ENCODE results near the gene RUFY1.
"Not testable (repeated sequence)": the region's sequence is repeated elsewhere in the genome, so short reads cannot be mapped to it uniquely, and the experiment has no call there.

RUFY1 gene

DNA sequence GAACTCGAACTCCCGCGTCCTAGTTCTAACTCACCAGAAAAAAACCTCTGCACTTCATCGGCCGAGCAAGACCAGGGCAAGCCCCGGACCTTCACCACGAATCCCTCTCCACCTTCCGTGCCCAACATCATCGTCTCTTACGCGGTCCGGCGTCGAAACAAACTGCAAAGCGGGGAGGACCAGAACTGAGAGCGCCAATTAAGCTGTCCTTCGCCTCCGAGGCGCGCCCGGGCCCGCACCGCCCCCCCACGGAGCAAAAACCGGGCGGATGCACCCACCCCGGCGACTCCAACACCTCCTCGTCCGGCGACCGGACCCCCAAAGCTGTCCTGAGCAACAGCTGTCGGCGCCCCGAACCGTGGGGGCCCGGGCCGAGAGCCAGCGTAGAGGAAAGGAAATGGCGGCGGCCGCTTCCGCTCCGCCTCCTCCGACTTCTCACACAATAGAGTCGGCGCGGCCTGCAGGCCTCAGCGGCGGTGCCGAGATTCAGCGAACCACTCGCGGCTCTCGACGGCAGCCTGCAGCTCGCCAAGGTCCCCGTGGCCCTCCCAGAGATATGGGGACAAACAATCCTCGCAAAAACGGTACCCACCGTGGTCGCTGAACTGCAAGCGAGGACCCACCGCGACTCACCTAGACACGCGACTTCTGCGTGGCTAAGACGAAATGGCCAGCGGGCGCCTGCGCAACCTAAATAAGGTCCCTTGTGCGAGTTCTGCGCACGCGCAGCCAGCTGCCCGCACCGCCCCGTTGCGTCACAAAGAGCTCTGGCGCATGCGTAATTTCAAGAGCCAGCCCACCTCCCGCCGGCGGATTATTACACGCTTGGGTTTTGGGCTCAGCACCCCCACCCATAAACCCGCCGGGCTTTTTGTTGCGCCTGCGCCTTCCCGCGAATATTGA is 72.9 kb downstream of the RUFY1 start, which contains the start of gene HNRNPH1:
HNRNPH1 (minus strand) TSS at position 669 of the 903 bp plus-strand sequence; CDS start at position 131, 538 bp downstream.
- DNase-seq = peak; percentile 94 to 99

DNA sequence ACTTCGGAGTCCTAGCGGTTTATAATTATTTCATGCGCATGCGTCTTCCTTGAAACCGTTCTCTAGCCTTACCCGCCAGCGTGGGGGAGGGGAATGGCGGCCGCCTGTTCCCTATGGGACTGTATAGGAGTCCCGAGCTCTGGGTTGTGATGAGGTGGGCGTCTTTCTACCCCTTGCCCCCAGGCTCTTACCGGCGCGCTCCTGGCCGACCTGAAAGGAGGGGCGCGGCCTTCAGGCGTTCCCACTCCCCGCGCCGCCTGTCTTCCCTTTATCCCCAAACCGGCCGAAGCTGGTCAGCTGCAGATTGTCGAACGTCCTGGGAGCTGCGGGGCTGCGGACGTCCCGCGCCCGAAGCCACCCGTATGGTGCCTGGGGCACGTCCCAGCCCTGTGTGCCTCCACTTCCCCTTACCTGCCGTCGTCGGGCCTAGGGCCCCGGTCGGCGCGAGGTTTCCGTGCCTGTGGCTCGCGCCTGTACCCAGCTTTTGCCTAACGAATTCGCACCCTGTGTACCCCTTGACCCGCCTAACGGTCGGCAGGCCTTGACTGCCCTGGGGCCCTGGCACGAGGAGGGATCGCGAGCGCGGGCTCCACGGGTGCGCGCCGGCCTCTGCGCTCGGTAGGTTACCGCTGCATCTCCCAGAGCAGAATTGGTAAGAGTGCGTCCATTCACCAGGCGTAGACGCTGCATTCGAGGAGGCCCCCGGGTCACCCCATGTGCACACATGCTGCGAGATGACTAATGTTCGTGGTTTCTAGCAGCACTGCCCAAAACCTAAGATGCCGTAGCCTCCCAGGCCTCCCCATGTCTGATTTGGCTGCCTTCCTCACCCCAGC is 73.8 kb downstream of the RUFY1 start:
- peak; percentile 39 to 41 for DNase-seq

DNA sequence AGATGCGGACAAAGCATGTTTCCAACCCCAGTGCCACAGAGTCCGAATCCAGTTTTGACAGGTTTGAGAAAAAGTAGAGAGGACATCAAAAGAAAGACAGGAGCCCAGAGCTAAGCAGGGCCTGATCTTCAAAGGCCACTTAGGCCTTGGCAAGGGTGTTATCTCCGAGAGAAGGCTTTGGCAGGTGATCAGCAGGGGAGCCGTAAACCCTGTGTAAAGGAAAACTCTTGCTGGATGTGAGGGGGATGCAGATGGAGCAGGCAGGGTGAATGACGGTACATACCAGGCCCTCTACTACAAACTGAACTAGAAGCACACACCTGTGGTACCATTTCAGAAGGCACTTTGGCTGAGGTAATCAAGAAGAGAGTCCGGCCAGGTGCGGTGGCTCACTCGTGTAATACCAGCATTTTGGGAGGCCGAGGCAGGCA is 74.5 kb downstream of the RUFY1 start:
- no peak for DNase-seq

DNA sequence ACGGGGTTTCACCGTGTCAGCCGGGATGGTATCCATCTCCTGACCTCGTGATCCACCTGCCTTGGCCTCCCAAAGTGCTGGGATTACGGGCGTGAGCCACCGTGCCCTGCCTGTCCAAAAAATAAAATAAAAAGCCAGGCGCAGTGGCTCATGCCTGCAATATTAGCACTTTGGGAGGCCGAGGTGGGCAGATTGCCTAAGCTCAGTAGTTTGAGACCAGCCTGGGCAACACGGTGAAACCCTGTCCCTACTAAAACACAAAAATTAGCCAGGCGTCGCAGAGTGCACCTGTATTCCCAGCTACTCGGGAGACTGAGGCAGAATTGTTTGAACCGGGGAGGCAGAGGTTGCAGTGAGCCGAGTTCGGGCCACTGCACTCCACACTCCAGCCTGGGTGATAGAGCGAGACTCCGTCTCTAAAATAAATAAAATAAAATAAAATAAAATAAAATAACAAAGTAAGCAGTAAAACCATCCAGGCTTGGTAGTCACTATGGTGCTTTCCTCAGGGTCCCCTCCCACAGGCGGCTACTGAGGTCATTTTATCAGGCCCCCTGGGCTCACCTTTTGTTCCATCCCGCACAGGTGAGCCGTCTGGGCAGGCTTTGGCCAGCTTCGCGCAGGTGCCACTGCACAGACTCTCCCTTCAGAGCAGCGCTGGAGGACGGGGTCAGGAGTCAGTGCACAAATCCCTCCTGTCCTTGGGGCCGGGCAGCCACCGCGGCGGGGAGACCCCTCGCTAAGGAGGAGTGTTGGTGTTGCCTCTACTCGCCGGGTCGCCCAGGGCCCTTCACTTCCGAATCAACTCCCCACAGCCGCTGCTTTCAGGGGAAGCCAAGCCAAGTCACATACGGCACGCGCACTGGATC is 83.4 kb downstream of the RUFY1 start:
- DNase-seq = not testable (repeated sequence)

DNA sequence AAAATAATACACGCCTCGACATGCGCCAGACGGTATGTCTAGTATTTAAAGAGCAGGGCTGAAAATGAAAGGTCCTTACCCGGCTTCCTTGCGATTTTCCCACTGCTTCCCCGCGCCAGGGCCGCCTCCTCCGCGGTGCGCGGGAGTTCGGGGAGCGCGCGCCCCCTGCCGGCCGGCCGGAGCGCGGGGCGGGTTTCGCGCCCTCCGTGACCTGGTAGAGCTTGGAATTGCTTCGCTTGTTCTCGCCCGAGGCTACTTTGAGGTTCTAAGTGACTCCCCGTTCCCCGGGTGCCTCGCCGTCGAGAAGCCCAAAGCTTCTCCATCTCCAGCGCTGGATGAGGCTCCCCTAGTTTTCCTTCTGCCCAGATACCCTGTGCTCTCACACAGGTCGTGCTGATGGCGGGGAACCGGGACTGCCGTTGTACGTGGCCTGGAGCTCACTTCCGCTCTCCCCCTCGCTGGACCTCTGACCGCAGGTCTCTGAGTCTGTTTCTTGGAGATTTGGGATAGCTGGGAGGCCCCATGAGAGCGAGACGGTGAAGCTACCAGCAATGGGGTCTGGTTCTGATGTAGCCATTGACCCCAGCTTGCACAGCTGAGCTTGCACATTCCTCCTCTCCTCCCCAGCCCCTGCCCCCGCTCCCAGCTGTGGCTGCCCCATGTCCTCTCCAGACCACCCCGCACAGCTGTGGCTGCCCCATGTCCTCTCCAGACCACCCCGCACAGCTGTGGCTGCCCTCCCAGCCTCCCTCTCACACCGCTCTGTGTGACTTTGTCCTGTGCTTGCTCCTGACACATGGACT is 84.2 kb downstream of the RUFY1 start:
- not testable (repeated sequence) for DNase-seq

DNA sequence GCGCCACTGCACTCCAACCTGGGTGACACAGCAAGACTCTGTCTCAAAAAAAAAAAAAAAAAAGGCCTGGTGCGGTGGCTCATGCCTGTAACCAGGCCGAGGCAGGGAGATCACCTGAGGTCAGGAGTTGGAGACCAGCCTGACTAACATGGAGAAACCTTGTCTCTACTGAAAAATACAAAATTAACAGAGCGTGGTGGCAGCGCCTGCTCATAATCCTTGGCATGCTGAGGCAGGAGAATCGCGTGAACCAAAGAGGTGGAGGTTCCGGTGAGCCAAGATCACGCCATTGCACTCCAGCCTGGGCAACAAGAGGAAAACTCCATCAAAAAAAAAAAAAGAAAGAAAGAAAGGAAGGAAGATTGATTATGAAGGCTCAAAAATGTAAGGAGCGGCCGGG is 88.9 kb downstream of the RUFY1 start:
- DNase-seq = not testable (repeated sequence)

DNA sequence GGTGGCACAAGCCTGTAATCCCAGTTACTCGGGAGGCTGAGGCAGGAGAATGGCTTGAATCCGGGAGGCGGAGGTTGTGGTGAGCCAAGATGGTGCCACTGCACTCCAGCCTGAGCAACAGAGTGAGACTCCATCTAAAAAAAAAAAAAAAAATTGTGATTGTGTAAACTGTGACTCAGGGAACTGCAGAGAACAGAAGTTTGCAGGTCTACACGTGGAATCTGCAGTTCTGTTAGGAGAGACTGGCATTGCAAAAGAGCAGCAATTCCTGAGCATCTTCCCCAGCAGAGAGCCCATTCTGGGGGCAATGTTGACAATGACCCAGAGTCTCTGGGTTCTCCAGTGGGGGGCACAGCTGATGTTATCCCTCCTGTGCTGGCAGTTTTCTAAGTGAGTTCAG is 91.4 kb downstream of the RUFY1 start:
- not testable (repeated sequence) for DNase-seq

DNA sequence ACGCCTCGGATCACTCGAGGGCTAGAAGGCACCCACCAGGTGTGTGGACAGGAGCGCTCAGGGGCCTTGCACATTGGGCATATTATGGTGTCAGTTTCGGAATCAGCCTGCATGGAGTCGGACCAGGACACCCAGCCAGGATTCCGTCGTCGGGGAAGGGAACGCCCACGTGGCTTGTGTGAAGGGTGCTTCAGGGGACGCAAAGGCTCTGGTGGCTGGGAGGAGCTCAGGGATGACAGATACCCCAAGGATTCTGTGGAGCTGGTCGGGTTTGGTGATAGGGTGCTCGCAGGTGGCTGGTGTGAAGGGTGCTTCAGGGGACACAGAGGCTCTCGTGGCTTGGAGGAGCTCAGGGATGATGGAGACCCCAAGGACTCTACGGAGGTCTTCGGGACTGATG is 92.3 kb downstream of the RUFY1 start:
- DNase-seq = not testable (repeated sequence)

DNA sequence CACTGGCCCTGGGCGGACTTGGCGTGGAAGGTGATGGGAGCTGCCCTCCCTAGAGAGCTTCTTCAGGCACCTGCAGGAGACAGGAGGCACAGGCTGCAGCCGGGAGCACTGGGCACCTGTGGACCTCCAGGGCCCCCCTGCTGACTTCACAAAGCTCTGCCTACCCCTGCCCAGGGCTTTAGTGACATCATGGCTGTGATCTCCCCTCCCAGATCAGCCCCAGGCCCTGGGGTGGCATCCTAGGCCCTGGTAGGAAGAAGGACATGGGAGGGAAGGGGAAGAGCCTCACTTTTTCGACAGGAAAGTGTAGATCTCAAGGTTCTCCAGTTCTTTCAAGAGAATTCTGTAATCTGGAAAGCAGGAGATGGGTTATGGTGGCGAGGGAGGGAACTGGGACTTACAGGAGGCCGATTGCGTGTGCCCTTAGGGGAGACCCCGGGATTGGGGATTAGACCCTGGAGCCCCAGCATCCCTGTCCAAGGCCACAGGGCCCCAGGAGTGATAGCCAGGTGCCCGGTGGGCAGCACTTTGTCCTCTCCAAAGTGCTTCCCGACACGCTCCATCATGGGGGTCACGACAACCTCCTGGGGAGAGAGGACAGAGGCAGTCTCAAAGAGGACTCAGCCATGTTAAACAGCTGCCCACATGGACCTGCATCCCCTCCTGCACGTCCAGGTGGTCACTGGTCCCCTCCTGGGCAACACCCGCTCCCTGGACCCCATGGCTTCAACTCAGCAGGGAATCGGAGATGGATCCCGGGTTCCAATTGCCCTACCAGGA is 93.0 kb downstream of the RUFY1 start:
- not testable (repeated sequence) for DNase-seq

DNA sequence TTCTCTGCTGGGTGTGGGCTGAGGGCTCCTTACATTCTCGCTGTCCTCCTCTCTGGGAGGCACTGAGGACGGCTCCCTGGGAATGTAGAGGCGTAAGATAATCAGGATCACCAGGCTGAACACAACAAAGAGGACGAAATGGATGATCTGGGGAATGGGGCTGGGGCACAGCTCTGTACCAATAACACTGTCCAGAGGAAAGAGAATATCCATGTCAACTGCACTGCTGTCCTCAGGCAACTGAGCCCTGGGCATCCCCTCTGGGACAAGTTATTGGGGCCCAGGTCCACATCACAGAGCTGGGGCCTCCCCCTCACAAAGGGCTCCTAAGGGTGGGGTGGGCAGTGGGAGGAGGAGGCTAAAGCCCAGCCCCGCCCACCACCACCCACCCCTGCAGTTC is 94.4 kb downstream of the RUFY1 start:
- not testable (repeated sequence) for DNase-seq

DNA sequence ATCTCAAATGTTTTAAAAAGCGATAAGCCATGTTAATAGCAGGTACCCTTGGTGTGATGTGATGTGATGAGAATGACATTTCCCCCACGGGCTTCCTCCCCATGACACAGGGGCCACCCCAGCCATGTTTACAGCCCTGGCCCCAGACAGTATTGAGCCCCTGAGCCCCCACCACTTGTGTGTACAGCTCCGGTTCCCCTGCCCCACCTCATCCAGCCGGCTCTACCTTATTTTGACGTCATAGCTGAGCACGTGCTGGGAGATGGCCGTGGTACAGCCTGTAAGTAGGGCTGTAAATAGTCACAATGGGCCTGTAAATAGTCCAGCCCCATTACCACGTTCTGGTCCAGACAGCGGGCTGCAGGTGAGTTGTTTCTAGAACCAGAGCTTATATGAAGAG is 98.1 kb downstream of the RUFY1 start:
- DNase-seq = no peak

DNA sequence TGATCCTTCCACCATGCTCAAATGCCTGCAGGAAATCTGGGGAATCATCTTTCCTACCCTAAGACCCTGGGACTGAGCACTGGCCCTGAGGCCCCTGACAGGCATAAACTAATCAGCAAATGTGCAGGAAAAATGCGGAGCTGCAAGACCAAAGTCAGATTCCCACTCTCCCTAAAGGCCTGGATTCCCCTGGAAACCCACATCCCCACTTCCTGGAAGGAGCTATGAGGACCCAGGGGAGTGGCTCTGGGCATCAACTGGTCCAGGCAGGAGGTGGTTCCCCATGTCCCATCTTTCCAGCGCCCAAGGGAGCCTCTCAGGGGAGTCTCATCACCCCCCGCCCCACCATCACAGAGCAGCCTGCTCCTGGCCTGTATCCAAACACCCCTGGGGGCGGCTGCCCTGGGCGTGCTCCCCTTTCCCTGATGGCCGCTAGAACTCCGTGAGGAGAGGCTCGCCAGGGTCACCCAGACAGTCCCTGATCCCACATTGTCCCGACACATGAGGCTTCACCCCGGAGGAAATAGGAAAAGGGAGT is 98.9 kb downstream of the RUFY1 start:
- not testable (repeated sequence) for DNase-seq

DNA sequence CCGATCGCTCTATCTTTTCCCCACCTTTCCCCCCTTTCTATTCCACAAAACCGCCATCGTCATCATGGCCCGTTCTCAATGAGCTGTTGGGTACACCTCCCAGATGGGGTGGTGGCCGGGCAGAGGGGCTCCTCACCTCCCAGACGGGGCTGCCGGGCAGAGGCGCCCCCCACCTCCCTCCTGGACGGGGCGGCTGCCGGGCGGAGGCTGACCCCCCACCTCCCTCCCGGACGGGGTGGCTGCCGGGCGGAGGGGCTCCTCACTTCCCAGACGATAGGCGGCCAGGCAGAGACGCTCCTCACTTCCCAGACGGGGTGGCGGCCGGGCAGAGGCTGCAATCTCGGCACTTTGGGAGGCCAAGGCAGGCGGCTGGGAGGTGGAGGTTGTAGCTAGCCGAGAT is 99.9 kb downstream of the RUFY1 start:
- DNase-seq = not testable (repeated sequence)

DNA sequence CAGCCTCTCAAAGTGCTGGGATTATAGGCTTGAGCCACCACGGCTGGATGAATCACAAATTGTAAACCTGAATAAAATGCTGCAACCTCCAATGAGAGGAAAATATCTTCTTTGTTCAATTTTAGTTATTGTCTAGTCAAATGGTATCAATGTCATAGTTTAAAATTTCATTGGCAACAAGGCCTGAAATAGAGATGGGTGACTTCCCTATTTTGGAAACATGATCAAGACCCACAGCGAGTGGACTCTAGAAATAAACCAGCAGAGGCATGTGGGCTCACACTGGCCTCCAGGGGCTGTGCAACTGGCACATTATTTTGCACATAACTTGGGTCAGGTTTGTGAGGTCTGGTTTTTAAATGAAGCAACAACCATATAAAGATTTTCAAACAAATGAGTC is 102.8 kb downstream of the RUFY1 start:
- not testable (repeated sequence) for DNase-seq

DNA sequence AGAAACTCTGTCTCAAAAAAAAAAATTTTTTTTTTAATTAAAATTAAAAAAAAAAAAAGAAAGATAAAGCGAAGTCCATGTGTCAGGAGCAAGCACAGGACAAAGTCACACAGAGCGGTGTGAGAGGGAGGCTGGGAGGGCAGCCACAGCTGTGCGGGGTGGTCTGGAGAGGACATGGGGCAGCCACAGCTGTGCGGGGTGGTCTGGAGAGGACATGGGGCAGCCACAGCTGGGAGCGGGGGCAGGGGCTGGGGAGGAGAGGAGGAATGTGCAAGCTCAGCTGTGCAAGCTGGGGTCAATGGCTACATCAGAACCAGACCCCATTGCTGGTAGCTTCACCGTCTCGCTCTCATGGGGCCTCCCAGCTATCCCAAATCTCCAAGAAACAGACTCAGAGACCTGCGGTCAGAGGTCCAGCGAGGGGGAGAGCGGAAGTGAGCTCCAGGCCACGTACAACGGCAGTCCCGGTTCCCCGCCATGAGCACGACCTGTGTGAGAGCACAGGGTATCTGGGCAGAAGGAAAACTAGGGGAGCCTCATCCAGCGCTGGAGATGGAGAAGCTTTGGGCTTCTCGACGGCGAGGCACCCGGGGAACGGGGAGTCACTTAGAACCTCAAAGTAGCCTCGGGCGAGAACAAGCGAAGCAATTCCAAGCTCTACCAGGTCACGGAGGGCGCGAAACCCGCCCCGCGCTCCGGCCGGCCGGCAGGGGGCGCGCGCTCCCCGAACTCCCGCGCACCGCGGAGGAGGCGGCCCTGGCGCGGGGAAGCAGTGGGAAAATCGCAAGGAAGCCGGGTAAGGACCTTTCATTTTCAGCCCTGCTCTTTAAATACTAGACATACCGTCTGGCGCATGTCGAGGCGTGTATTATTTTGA is 107.2 kb downstream of the RUFY1 start:
- DNase-seq = not testable (repeated sequence)

DNA sequence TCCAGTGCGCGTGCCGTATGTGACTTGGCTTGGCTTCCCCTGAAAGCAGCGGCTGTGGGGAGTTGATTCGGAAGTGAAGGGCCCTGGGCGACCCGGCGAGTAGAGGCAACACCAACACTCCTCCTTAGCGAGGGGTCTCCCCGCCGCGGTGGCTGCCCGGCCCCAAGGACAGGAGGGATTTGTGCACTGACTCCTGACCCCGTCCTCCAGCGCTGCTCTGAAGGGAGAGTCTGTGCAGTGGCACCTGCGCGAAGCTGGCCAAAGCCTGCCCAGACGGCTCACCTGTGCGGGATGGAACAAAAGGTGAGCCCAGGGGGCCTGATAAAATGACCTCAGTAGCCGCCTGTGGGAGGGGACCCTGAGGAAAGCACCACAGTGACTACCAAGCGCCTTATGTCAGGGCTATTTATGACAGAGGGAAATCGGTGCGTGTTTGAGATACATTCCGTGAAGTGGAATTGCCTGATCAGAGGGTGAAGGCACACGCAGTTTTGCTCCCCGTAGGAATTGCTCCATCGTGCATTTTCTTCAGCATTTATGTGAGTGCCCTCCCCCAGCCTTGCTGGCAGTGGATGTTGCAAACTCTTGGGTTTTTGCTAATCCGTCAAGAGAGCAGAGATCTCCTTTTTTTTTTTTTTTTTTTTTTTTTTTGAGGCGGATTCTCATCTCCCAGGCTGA is 108.0 kb downstream of the RUFY1 start:
- DNase-seq = not testable (repeated sequence)

All from stimulated activated CD4-positive, alpha-beta T cell treated with anti-CD3 and anti-CD28 coated beads, Interleukin-4, amount 100 ng/mL, for 4 hours (primary cell).